22Rv1 (cell line): Measurements from ENCODE around the gene IGF1R.
A peak's percentile ranks its signal among the peaks of the same experiment; 100 is the strongest.

Experiments used
- H3K27ac ChIP-seq: fragments of 450-650 bp; 2 replicates; pipeline ENCODE4 v1.5.1; 2017
- CTCF ChIP-seq: fragments of 450-650 bp; IDR thresholded peaks from 2 replicates; pipeline ENCODE4 v1.5.1; 2017; ENCODE audit warnings: mild to moderate bottlenecking
- ZFX ChIP-seq: fragments of 450-650 bp; IDR thresholded peaks from 2 replicates; pipeline ENCODE4 v1.6.1; 2017; ENCODE audit warnings: antibody characterized with exemption, borderline replicate concordance

The IGF1R gene

GRCh38 chr15:98977441-98977840, 329.1 kb downstream of the IGF1R start:
- H3K27ac ChIP-seq: peak overlapping the region; percentile 14; the same call in 1 of the 2 replicates
- no peak for TF ChIP-seq ZFX
- no peak for TF ChIP-seq CTCF

- no peak overlapping the region for H3K27ac ChIP-seq
- TF ChIP-seq CTCF: no peak
- TF ChIP-seq ZFX: no peak
Observed at GRCh38 chr15:98978153-98978552, 329.8 kb downstream of the IGF1R start.

GRCh38 chr15:98980899-98981228, 332.5 kb downstream of the IGF1R start:
- H3K27ac ChIP-seq: no peak overlapping the region
- TF ChIP-seq CTCF (no peak), ZFX (no peak)

- no peak for TF ChIP-seq ZFX
- no peak for TF ChIP-seq CTCF
- H3K27ac ChIP-seq: no peak overlapping the region
Observed at GRCh38 chr15:98981851-98982722, 333.7 kb downstream of the IGF1R start.

DNA sequence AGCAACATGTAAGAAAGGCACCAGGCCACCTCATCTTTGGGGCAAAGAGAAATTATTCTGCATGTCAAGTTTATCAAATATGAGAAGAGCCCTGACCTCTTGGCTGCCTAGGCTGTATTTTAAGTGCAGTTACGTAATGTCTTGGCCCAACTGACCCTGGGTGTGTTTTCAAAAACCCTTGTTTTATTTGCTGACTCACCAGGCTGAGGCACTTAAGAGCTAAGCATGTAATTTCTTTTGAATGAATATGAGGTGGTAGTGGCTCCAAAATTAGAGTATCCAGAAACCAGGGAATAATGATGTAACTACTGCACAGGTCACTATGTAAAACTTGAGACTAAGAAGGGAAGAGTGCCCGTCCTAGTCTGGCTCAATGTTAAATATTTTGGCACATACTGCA, 335.0 kb downstream of the IGF1R start:
- no peak for TF ChIP-seq CTCF
- TF ChIP-seq ZFX: no peak
- no peak overlapping the region for H3K27ac ChIP-seq

DNA sequence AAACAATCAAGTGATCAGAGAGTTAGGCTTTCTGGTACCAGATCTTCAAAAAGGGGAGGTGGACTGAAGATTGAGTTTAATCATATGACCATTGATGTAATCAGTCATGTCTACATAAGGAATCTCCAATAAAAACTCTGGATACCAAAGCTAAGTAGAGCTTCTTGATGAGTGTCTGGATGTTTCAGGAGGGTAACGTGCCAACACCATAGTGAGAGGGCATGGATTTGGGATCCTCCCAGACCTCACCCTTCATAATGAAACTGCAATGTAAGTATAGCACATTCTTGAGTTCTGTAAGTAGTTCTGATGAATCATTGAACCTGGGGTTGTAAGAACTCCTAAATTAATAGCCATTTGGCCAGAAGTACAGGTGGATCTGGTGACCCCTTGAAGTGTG, 337.9 kb downstream of the IGF1R start:
- no peak for TF ChIP-seq CTCF
- TF ChIP-seq ZFX: no peak
- H3K27ac ChIP-seq: no peak overlapping the region

DNA sequence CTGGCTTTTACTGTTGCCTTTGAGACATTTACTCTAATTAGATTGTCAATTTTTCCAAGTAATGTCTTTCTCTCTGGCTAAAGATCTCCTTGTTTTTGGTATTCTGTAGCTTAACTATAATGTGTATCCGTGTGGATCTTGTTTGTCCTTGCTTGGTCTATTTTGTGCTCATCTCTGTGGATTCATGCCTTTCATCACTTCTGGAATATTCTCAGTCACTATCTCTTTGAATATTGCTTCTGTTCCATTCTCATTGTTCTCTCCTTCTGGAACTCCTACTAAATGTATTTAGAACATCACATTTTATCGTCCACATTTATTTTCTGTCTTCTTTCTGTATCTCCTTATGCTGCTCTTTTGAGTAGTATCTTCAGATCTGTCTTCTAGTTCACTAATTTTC, 346.6 kb downstream of the IGF1R start:
- TF ChIP-seq ZFX (no peak), CTCF (no peak)
- H3K27ac ChIP-seq: no peak overlapping the region
